Endodermal cell (in vitro differentiated cells): ENCODE measurements around the gene NDC80. TPM values are rescaled to one million over a fixed set of nuclear protein-coding genes. Genes with fewer than 3 reads are reported as not detected.

Experiments used
- DNase-seq: peaks from one replicate; pipeline ENCODE4 v3.0.0-alpha.2; 2017
- H3K27ac ChIP-seq: 2 replicates; pipeline ENCODE4 v1.5.1; 2013; ENCODE audit warnings: mild to moderate bottlenecking, low read depth, low read length, moderate library complexity
- H3K27me3 ChIP-seq: 2 replicates; pipeline ENCODE4 v1.6.1; 2013; ENCODE audit warnings: mild to moderate bottlenecking, low read length, moderate library complexity; ENCODE audit not compliant: insufficient read depth, control insufficient read depth, poor library complexity, severe bottlenecking
- H3K36me3 ChIP-seq: 2 replicates; pipeline ENCODE4 v1.7.0; 2013; ENCODE audit warnings: mild to moderate bottlenecking, low read length, moderate library complexity; ENCODE audit not compliant: control insufficient read depth, insufficient read depth
- H3K4me1 ChIP-seq: one replicate; pipeline ENCODE4 v1.7.0; 2013; ENCODE audit warnings: low read length; ENCODE audit not compliant: control insufficient read depth, insufficient read depth
- H3K4me3 ChIP-seq: 2 replicates; pipeline ENCODE4 v1.5.1; 2013; ENCODE audit warnings: mild to moderate bottlenecking, low read length, moderate library complexity
- H3K9ac ChIP-seq: 2 replicates; pipeline ENCODE4 v1.6.1; 2013; ENCODE audit warnings: mild to moderate bottlenecking, low read length, moderate library complexity; ENCODE audit not compliant: poor library complexity, severe bottlenecking; ENCODE audit errors: extremely low read depth
- H3K9me3 ChIP-seq: 2 replicates; pipeline ENCODE4 v1.6.1; 2013; ENCODE audit warnings: mild to moderate bottlenecking, low read length, moderate library complexity; ENCODE audit not compliant: control insufficient read depth
- H3K27ac Mint-ChIP-seq: 2 replicates; pipeline ENCODE4 v1.8.0; 2020; ENCODE audit warnings: mixed read lengths
- H3K27me3 Mint-ChIP-seq: 2 replicates; pipeline ENCODE4 v1.8.0; 2021; ENCODE audit warnings: mild to moderate bottlenecking, mixed read lengths; ENCODE audit not compliant: insufficient read depth
- H3K36me3 Mint-ChIP-seq: 2 replicates; pipeline ENCODE4 v1.8.0; 2020; ENCODE audit warnings: low read depth, mixed read lengths
- H3K4me1 Mint-ChIP-seq: 2 replicates; pipeline ENCODE4 v1.8.0; 2020; ENCODE audit warnings: mixed read lengths
- H3K4me3 Mint-ChIP-seq: 2 replicates; pipeline ENCODE4 v1.8.0; 2020; ENCODE audit warnings: mild to moderate bottlenecking, moderate library complexity, mixed read lengths
- H3K9me3 Mint-ChIP-seq: 2 replicates; pipeline ENCODE4 v1.8.0; 2020; ENCODE audit warnings: mild to moderate bottlenecking, mixed read lengths
- WGBS, 2 experiments: methylation state at CpG; one replicate each; pipeline versions ENCODE4 v1.1.5 to v1.1.7; 2013; ENCODE audit warnings: missing lambda C conversion rate in 2 of 2, mixed read lengths in 1 of 2; ENCODE audit not compliant: insufficient coverage in 1 of 2, insufficient read length in 1 of 2; 5-methylcytosine and 5-hydroxymethylcytosine counted together
- total RNA-seq, 2 donors: library from RNA; stranded (reverse); fragmentation: NEBNext Ultra II Directional in 1 of 2; extraction: Animal tissue kit (Norgen Biotek cat#: 25700) in 1 of 2; gene quantifications; 2 replicates in 1 of 2; 3 replicates in 1 of 2; pipeline ENCODE4 v1.2.1, GENCODE V29; 2021
- TF ChIP-seq, protein P1 (sequence below): fragments of 200-600 bp; sonication (generic); conservative IDR thresholded peaks from 2 replicates; pipeline ENCODE4 v1.5.0; 2021; ENCODE audit warnings: antibody characterized with exemption, mild to moderate bottlenecking

The NDC80 gene
- total RNA-seq, 2 donors from 2014 or later = 29.7 to 61.8 TPM

DNA sequence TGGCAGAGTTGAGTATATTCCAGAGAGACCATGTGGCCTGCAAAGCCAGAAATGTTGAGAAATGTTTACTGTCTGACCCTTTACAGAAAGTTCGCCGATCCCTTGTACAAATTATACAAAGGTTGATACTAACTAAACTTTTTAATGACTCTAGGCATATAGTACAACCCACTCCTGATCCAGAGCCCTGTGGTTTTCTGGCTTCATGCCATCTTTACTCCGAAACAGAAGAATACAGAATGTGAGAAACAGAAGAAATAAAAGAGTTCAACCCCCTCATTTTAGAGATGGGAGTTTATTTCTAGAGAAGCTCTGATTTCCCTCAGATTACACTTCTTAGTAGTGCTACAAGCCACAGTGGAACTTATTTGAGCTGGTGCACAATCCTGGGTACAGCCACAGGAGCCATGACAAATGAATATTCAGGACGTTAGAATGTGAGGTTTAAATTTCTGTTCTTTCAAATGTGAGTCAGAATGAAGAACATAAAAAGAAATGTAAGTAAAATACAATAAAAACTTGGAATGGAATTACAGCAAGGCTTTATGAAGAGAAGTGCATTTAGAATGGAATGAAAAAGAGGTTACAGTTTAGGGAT, 46.1 kb downstream of the NDC80 start:
- H3K9me3 Mint-ChIP-seq = no peaks in the 10 kb centered on the region
- TF ChIP-seq, protein P1, sequence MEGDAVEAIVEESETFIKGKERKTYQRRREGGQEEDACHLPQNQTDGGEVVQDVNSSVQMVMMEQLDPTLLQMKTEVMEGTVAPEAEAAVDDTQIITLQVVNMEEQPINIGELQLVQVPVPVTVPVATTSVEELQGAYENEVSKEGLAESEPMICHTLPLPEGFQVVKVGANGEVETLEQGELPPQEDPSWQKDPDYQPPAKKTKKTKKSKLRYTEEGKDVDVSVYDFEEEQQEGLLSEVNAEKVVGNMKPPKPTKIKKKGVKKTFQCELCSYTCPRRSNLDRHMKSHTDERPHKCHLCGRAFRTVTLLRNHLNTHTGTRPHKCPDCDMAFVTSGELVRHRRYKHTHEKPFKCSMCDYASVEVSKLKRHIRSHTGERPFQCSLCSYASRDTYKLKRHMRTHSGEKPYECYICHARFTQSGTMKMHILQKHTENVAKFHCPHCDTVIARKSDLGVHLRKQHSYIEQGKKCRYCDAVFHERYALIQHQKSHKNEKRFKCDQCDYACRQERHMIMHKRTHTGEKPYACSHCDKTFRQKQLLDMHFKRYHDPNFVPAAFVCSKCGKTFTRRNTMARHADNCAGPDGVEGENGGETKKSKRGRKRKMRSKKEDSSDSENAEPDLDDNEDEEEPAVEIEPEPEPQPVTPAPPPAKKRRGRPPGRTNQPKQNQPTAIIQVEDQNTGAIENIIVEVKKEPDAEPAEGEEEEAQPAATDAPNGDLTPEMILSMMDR = no peak
- H3K36me3 ChIP-seq = peaks cover 36% of the 10 kb centered on the region
- H3K27me3 ChIP-seq = no peaks in the 10 kb centered on the region
- H3K4me3 Mint-ChIP-seq = no peak overlapping the region
- no peak for DNase-seq
- H3K9me3 ChIP-seq = peaks cover 9% of the 10 kb centered on the region
- 92 to 93% methylated on average over 4 of the region's 4 CpGs for WGBS, 2 experiments
- H3K27ac Mint-ChIP-seq = no peak overlapping the region
- no peaks in the 10 kb centered on the region for H3K4me1 Mint-ChIP-seq
- H3K4me3 ChIP-seq = no peak overlapping the region
- H3K27me3 Mint-ChIP-seq = no peaks in the 10 kb centered on the region
- H3K36me3 Mint-ChIP-seq = peaks cover 23% of the 10 kb centered on the region
- H3K9ac ChIP-seq = no peak overlapping the region
- H3K4me1 ChIP-seq = no peaks in the 10 kb centered on the region
- H3K27ac ChIP-seq = peak overlapping the region; percentile 64

DNA sequence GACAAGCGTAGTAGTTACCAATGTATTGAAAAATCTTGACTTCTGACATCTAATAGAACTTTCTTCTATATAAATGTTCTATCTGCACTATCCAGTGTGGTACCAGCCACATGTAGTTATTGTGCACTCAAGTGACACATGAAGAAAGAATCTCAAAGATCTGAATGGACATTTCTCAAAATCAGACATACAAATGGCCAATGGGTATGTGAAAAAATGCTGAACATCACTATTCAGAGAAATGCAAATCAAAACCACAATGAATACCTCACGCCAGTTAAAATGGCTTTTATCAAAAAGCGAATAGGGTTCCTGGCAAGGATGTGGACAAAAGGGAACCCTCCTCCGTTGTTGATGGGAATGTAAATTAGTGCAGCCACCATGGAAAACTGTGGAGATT, 46.7 kb downstream of the NDC80 start:
- no peak overlapping the region for H3K27ac Mint-ChIP-seq
- Histone ChIP-seq H3K9ac (no peak overlapping the region), H3K36me3 (peaks cover 31% of the 10 kb centered on the region), H3K27ac (peak overlapping the region; percentile 64), H3K4me3 (no peak overlapping the region), H3K27me3 (no peaks in the 10 kb centered on the region), H3K9me3 (peaks cover 9% of the 10 kb centered on the region), H3K4me1 (no peaks in the 10 kb centered on the region)
- no peaks in the 10 kb centered on the region for H3K9me3 Mint-ChIP-seq
- H3K36me3 Mint-ChIP-seq = peaks cover 23% of the 10 kb centered on the region
- no peak for DNase-seq
- H3K4me1 Mint-ChIP-seq = no peaks in the 10 kb centered on the region
- H3K4me3 Mint-ChIP-seq = no peak overlapping the region
- TF ChIP-seq, protein P1 = no peak
- 96% methylated on average over 3 of the region's 4 CpGs; no CpG with 5 or more reads in 1 of the 2 experiments for WGBS, 2 experiments
- no peaks in the 10 kb centered on the region for H3K27me3 Mint-ChIP-seq

DNA sequence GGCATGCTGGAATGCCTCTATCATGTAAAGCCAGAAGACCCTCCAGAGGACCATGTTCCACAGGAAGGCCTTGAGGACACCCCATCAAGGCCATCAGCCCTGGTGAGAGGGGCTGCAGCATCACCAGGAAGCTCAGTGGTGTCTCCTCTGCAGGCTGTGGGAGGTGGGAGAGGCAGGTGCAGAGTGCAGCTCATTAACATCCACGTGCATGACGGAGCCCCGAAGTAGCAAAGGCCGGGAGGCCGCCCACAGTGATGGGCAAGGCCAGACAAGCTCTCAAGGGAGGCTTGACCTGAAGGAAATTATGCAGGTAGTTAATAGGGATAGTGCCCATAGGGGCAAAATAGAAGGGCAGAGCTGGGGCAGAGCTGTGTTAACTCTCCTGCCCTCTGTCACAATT, 53.9 kb downstream of the NDC80 start:
- no peaks in the 10 kb centered on the region for H3K4me1 ChIP-seq
- WGBS, 2 experiments = 70 to 81% methylated on average over 5 of the region's 5 CpGs
- TF ChIP-seq, protein P1 = no peak
- DNase-seq = no peak
- no peaks in the 10 kb centered on the region for H3K27me3 ChIP-seq
- no peak overlapping the region for H3K4me3 ChIP-seq
- H3K27ac ChIP-seq = no peak overlapping the region
- no peak overlapping the region for H3K9ac ChIP-seq
- H3K9me3 ChIP-seq = no peaks in the 10 kb centered on the region
- H3K36me3 ChIP-seq = no peaks in the 10 kb centered on the region
- no peaks in the 10 kb centered on the region for H3K27me3 Mint-ChIP-seq
- no peaks in the 10 kb centered on the region for H3K9me3 Mint-ChIP-seq
- no peak overlapping the region for H3K4me3 Mint-ChIP-seq
- no peaks in the 10 kb centered on the region for H3K4me1 Mint-ChIP-seq
- no peaks in the 10 kb centered on the region for H3K36me3 Mint-ChIP-seq
- no peak overlapping the region for H3K27ac Mint-ChIP-seq
